Esophagus muscularis mucosa (tissue), 4 donors: ENCODE data around the gene YPEL2. TPM values are rescaled to one million over a fixed set of nuclear protein-coding genes. Genes with fewer than 3 reads are reported as not detected.

Experiments
- DNase-seq: peaks from one replicate; pipeline ENCODE4 v3.0.0-alpha.2; 2017; ENCODE audit errors: extremely low spot score
- H3K27ac ChIP-seq, 4 donors: fragments of 200-600 bp; sonication (generic); replicated peaks in 1 of 4; 1 replicate in 3 of 4; 2 replicates in 1 of 4; pipeline ENCODE4 v1.5.1; 2016 to 2019; ENCODE audit warnings: mild to moderate bottlenecking in 1 of 4
- H3K27me3 ChIP-seq, 4 donors: fragments of 200-600 bp; sonication (generic); one replicate each; pipeline versions ENCODE4 v1.5.1 to v1.6.0; 2016 to 2019
- H3K36me3 ChIP-seq, 4 donors: fragments of 200-600 bp; sonication (generic); one replicate each; pipeline ENCODE4 v1.5.1; 2016 to 2019
- H3K4me1 ChIP-seq, 4 donors: fragments of 200-600 bp; sonication (generic); one replicate each; pipeline ENCODE4 v1.5.1; 2016 to 2019
- H3K4me3 ChIP-seq, 4 donors: fragments of 200-600 bp; sonication (generic); 1 replicate in 2 of 4; 2 replicates in 2 of 4; pipeline ENCODE4 v1.5.1; 2016 to 2019; ENCODE audit warnings: mild to moderate bottlenecking in 4 of 4, moderate library complexity in 1 of 4
- H3K9me3 ChIP-seq, 4 donors: fragments of 200-600 bp; sonication (generic); 1 replicate in 3 of 4; 2 replicates in 1 of 4; pipeline ENCODE4 v1.5.1; 2016 to 2019
- CTCF ChIP-seq, 3 experiments: fragments of 200-600 bp in 2 of 3; fragments of 450-650 bp in 1 of 3; sonication (generic) in 2 of 3; IDR thresholded peaks; one replicate each; pipeline ENCODE4 v1.5.1; 2017 to 2019; ENCODE audit warnings: antibody characterized with exemption in 3 of 3, mild to moderate bottlenecking in 2 of 3, moderate library complexity in 1 of 3
- EP300 ChIP-seq: sonication (generic); formaldehyde crosslinking; IDR thresholded peaks from one replicate; pipeline ENCODE4 v1.6.1; 2017; ENCODE audit warnings: antibody characterized with exemption
- POLR2A ChIP-seq: fragments of 450-650 bp; IDR thresholded peaks from one replicate; pipeline ENCODE4 v1.6.1; 2017; ENCODE audit warnings: antibody characterized with exemption, moderate library complexity, mild to moderate bottlenecking, low read depth
- POLR2AphosphoS5 ChIP-seq, 2 donors: sonication (generic); formaldehyde crosslinking; IDR thresholded peaks; one replicate each; pipeline ENCODE4 v1.6.1; 2017; ENCODE audit warnings: antibody characterized with exemption in 2 of 2
- WGBS: methylation state at CpG from one replicate; pipeline ENCODE4 v1.1.5; 2018; 5-methylcytosine and 5-hydroxymethylcytosine counted together
- intact Hi-C: fragments of 100-400 bp; cut with DNase I; formaldehyde crosslinking; loops from one replicate; pipeline ENCODE4 v1.15.1; 2023
- total RNA-seq, 4 donors: library from RNA; depleted of rRNA; stranded (reverse); fragments of >200 nt; gene quantifications; one replicate each; pipeline versions ENCODE4 v1.1.0 to v1.2.1, GENCODE V29; 2016

The YPEL2 gene
- total RNA-seq, 4 donors from 2014 or later = 27.7 to 62.9 (median 28.8) TPM

GRCh38 chr17:59335685-59336084 lies 4.2 kb downstream of the YPEL2 start:
- DNase-seq = no peak
- H3K27ac ChIP-seq = peak overlapping the region; percentile 5 to 90 (median 42)
- peaks cover 0 to 2% (median 0%) of the 10 kb centered on the region in 4 donors for H3K36me3 ChIP-seq
- WGBS = 90% methylated on average over 10 of the region's 10 CpGs
- no peaks in the 10 kb centered on the region for H3K27me3 ChIP-seq
- no peak overlapping the region for H3K4me3 ChIP-seq
- TF ChIP-seq POLR2AphosphoS5 (IDR thresholded peaks at IDR 0.05) = no peak
- no peak for TF ChIP-seq EP300
- no peak for TF ChIP-seq POLR2A
- no peak for TF ChIP-seq CTCF (IDR thresholded peaks at IDR 0.05)
- no peaks in the 10 kb centered on the region for H3K9me3 ChIP-seq
- intact Hi-C loops = no loop called here
- H3K4me1 ChIP-seq = peaks cover 73 to 86% (median 83%) of the 10 kb centered on the region in 4 donors

DNA sequence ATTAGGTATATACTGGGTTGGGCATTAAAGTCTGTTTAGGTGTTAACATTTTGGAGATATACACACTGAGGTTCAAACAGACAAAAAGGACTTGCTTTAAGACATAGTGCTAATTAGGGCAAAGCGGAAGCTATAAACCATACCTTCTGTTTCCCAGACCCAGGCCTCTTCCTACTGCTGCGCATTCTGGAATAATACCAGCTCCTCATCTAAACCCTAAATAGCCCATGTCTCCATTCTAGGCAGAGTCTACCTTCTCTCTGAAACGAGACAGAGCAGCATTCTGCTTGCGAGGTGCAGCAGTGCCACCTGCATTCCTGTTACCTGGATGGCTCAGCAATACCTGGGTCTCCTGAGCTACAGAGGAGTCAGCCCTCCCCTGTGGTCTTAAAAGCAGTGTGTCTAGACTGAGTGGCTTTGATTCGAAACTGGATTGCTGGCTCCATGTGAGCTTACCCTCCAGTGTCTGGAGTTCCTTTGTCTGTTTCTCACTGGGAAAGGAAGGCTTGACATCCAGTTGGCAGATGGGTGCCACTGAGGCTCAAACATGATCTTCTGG lies 6.4 kb downstream of the YPEL2 start:
- Histone ChIP-seq H3K36me3 (peaks cover 0 to 2% (median 0%) of the 10 kb centered on the region in 4 donors), H3K4me1 (peaks cover 91 to 98% (median 95%) of the 10 kb centered on the region in 4 donors), H3K27ac (peak overlapping the region in 1 of 4 donors; percentile 16), H3K27me3 (no peaks in the 10 kb centered on the region), H3K9me3 (no peaks in the 10 kb centered on the region), H3K4me3 (no peak overlapping the region)
- intact Hi-C loops = no loop called here
- no peak for DNase-seq
- WGBS = 82% methylated on average over 4 of the region's 5 CpGs
- TF ChIP-seq EP300 (no peak), POLR2A (no peak), CTCF (IDR thresholded peaks at IDR 0.05) (no peak), POLR2AphosphoS5 (IDR thresholded peaks at IDR 0.05) (no peak)

DNA sequence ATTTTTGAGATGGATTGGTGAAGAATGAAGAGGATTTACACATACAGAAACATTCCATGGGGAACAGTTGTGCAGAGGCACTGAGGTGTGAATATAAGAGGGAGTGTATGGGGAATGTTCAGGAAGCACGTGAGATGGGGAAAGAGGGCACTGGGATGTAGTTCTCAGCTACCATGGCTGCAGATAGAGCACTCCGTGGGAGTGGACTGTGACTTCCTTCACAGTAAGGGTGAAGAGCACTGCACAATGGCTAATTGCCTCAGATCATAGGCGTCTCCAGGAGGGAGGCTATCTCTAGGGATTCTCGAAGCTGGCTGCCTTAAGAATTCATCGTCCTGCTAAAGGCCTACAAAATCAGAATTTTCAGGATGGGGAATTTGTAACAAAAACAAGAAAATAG lies 7.0 kb downstream of the YPEL2 start:
- no peak for TF ChIP-seq CTCF (IDR thresholded peaks at IDR 0.05)
- TF ChIP-seq EP300 = no peak
- TF ChIP-seq POLR2A = no peak
- TF ChIP-seq POLR2AphosphoS5 (IDR thresholded peaks at IDR 0.05) = no peak
- intact Hi-C loops = no loop called here
- peaks cover 93 to 98% (median 96%) of the 10 kb centered on the region in 4 donors for H3K4me1 ChIP-seq
- 85% methylated on average over 5 of the region's 5 CpGs for WGBS
- no peak overlapping the region for H3K4me3 ChIP-seq
- H3K9me3 ChIP-seq = no peaks in the 10 kb centered on the region
- H3K27me3 ChIP-seq = no peaks in the 10 kb centered on the region
- H3K27ac ChIP-seq = no peak overlapping the region
- peaks cover 0 to 2% (median 0%) of the 10 kb centered on the region in 4 donors for H3K36me3 ChIP-seq
- no peak for DNase-seq

DNA sequence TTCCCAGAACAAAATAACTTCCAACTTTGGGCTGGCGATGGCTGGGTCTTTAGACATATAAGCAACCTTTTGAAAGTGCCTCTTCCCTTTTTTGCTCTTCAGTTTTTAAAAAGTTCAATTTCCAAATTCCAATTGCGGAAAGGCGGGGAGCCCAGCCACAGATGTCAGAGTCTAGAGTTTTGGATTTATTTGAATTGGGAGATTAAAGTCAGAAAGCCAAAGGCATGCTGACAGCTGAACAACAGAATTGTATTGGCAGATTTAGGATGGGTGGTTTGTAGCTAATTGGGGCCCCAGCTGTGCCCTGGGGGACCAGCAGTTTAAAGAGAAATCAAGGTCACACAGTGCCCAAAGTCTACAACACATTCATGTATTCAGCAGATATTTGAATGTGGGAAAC lies 10.5 kb downstream of the YPEL2 start:
- no peak overlapping the region for H3K27ac ChIP-seq
- no peak for DNase-seq
- H3K36me3 ChIP-seq = peaks cover 0 to 3% (median 1%) of the 10 kb centered on the region in 4 donors
- TF ChIP-seq EP300 (no peak), POLR2A (no peak), CTCF (IDR thresholded peaks at IDR 0.05) (no peak), POLR2AphosphoS5 (IDR thresholded peaks at IDR 0.05) (no peak)
- WGBS = 85% methylated on average over 3 of the region's 3 CpGs
- no peaks in the 10 kb centered on the region for H3K9me3 ChIP-seq
- H3K4me3 ChIP-seq = no peak overlapping the region
- intact Hi-C loops = no loop called here
- no peaks in the 10 kb centered on the region for H3K27me3 ChIP-seq
- peaks cover 92 to 98% (median 95%) of the 10 kb centered on the region in 4 donors for H3K4me1 ChIP-seq
